GM18505 (cell line): ENCODE results near the gene SETD2.
"Not testable (repeated sequence)": the region's sequence is repeated elsewhere in the genome, so short reads cannot be mapped to it uniquely, and the experiment has no call there.

Source experiments
- ATAC-seq: cut with Tn5 transposase; IDR thresholded peaks from one replicate; pipeline ENCODE4 v1.9.1; 2021; ENCODE audit not compliant: unreplicated experiment
- POLR2A ChIP-seq: IDR thresholded peaks from 4 replicates; pipeline ENCODE4 v1.6.1; 2011; ENCODE audit warnings: borderline replicate concordance; ENCODE audit not compliant: insufficient read depth, insufficient read length; ENCODE audit errors: extremely low read depth

Gene SETD2

GRCh38 chr3:47065058-47065457 lies 98.9 kb downstream of the SETD2 start:
- ATAC-seq: no peak
- no peak for TF ChIP-seq POLR2A

GRCh38 chr3:47057212-47057671 lies 106.7 kb downstream of the SETD2 start:
- no peak for ATAC-seq
- no peak for TF ChIP-seq POLR2A

GRCh38 chr3:47056705-47057104 lies 107.2 kb downstream of the SETD2 start:
- TF ChIP-seq POLR2A: no peak
- no peak for ATAC-seq

GRCh38 chr3:47054412-47054811 lies 109.5 kb downstream of the SETD2 start:
- no peak for ATAC-seq
- TF ChIP-seq POLR2A: no peak

GRCh38 chr3:47047673-47048072 lies 116.2 kb downstream of the SETD2 start:
- ATAC-seq: no peak
- no peak for TF ChIP-seq POLR2A

- no peak for ATAC-seq
- TF ChIP-seq POLR2A: no peak
Measured at GRCh38 chr3:47047069-47047468, 116.8 kb downstream of the SETD2 start.

GRCh38 chr3:47042231-47042791 lies 121.6 kb downstream of the SETD2 start:
- no peak for ATAC-seq
- TF ChIP-seq POLR2A: no peak

GRCh38 chr3:47041114-47041513 lies 122.8 kb downstream of the SETD2 start:
- no peak for TF ChIP-seq POLR2A
- ATAC-seq: no peak

GRCh38 chr3:47037302-47037701 lies 126.6 kb downstream of the SETD2 start:
- ATAC-seq: not testable (repeated sequence)

- TF ChIP-seq POLR2A: no peak
- no peak for ATAC-seq
Measured at GRCh38 chr3:47036145-47036544, 127.8 kb downstream of the SETD2 start.

- ATAC-seq: no peak
- no peak for TF ChIP-seq POLR2A
Measured at GRCh38 chr3:47035645-47036044, 128.3 kb downstream of the SETD2 start.

GRCh38 chr3:47034868-47035489 lies 128.9 kb downstream of the SETD2 start:
- no peak for TF ChIP-seq POLR2A
- no peak for ATAC-seq

GRCh38 chr3:47031041-47031440 lies 132.9 kb downstream of the SETD2 start:
- not testable (repeated sequence) for ATAC-seq

GRCh38 chr3:47028667-47029066 lies 135.2 kb downstream of the SETD2 start:
- TF ChIP-seq POLR2A: no peak
- no peak for ATAC-seq

GRCh38 chr3:47028146-47028545 lies 135.8 kb downstream of the SETD2 start:
- no peak for TF ChIP-seq POLR2A
- ATAC-seq: no peak

- not testable (repeated sequence) for ATAC-seq
Measured at GRCh38 chr3:47026432-47026831, 137.5 kb downstream of the SETD2 start.
